ENCODE measurements around the gene SLC16A4. TPM values are rescaled to one million over a fixed set of nuclear protein-coding genes. Genes with fewer than 3 reads are reported as not detected.

Gene SLC16A4
- total RNA-seq, 4 donors from 2014 or later: 0.88 to 4.5 (median 4.2) TPM; not detected in 1

DNA sequence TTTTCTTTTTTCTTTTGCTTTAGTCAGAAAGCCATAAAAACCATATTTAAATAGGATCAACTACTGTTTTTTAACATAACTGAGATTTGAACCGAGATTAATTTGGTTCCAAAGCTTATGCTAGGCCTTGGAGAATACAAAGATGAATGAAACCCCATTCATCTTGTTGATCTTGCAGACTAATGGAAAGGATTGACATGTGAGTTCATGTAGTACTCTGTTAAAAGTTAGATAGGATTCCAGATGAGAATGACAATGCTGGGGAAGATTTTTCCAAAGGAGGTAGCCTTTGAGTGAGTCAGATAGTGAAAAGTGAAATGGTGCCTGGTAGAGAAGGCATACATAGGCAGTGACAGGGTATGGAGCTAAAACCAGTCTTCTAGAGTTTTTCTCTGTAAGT is 29.0 kb downstream of the SLC16A4 start:
- Histone ChIP-seq H3K36me3 (peaks cover 0 to 64% (median 0%) of the 10 kb centered on the region in 3 donors), H3K27me3 (no peaks in the 10 kb centered on the region), H3K4me3 (no peak overlapping the region), H3K4me1 (peaks cover 0 to 2% (median 0%) of the 10 kb centered on the region in 3 donors), H3K27ac (no peak overlapping the region), H3K9me3 (no peaks in the 10 kb centered on the region)
- no peak for TF ChIP-seq POLR2A (IDR thresholded peaks at IDR 0.05)
- TF ChIP-seq, protein P1, sequence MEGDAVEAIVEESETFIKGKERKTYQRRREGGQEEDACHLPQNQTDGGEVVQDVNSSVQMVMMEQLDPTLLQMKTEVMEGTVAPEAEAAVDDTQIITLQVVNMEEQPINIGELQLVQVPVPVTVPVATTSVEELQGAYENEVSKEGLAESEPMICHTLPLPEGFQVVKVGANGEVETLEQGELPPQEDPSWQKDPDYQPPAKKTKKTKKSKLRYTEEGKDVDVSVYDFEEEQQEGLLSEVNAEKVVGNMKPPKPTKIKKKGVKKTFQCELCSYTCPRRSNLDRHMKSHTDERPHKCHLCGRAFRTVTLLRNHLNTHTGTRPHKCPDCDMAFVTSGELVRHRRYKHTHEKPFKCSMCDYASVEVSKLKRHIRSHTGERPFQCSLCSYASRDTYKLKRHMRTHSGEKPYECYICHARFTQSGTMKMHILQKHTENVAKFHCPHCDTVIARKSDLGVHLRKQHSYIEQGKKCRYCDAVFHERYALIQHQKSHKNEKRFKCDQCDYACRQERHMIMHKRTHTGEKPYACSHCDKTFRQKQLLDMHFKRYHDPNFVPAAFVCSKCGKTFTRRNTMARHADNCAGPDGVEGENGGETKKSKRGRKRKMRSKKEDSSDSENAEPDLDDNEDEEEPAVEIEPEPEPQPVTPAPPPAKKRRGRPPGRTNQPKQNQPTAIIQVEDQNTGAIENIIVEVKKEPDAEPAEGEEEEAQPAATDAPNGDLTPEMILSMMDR (IDR thresholded peaks at IDR 0.05): no peak
- no peak for DNase-seq
- intact Hi-C loops (cut with DNase I): no loop called here
- 86 to 88% methylated on average over 1 of the region's 1 CpG for WGBS, 2 donors

DNA sequence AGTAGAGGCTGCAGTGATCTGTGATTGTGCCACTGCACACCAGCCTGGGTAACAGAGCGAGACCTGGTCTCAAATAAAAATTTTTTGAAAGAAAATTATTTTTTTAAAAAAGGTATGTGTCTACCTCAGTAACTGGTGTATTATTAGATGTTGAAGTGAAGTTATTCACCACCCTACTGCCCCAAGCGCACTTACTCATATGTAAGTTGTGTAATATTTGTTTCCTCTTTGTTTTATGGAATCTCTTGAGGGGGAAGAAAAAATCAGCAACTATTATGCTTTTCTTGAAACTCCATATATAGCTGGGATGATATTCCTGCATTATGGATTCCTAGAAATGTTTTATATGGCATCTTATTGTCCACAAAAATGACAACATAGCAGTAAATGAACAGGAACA is 30.4 kb downstream of the SLC16A4 start:
- TF ChIP-seq, protein P1 (IDR thresholded peaks at IDR 0.05): no peak
- 85 to 93% methylated on average over 2 of the region's 2 CpGs for WGBS, 2 donors
- H3K9me3 ChIP-seq: no peaks in the 10 kb centered on the region
- no peak for DNase-seq
- H3K27ac ChIP-seq: no peak overlapping the region
- intact Hi-C loops (cut with DNase I): no loop called here
- H3K4me3 ChIP-seq: no peak overlapping the region
- H3K4me1 ChIP-seq: peaks cover 0 to 13% (median 3%) of the 10 kb centered on the region in 3 donors
- no peaks in the 10 kb centered on the region for H3K27me3 ChIP-seq
- peaks cover 0 to 55% (median 0%) of the 10 kb centered on the region in 3 donors for H3K36me3 ChIP-seq

DNA sequence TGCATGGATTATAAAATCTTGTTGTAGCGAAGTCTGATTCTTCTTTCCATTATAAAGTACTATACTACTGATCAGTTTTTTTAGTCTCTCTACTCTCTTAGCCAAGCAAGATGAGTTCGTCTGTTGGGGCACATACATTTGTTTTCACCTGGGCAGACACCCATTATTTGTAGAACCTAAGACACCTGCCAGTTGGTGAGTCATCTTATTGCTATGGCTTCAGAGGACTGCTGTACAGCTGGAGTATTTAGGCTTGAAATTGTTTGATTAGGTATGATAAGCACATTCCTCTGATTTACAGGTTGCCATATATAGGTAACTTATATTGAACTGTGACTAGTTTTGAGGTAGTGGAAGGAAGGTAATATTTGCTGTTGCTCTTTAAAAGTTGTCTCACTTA is 34.4 kb downstream of the SLC16A4 start:
- peaks cover 0 to 15% (median 3%) of the 10 kb centered on the region in 3 donors for H3K4me1 ChIP-seq
- WGBS, 2 donors: 55 to 65% methylated on average over 2 of the region's 2 CpGs
- no peak overlapping the region for H3K4me3 ChIP-seq
- H3K27me3 ChIP-seq: no peaks in the 10 kb centered on the region
- no peak overlapping the region for H3K27ac ChIP-seq
- DNase-seq: no peak
- H3K9me3 ChIP-seq: no peaks in the 10 kb centered on the region
- intact Hi-C loops (cut with DNase I): no loop called here
- H3K36me3 ChIP-seq: peaks cover 0 to 38% (median 0%) of the 10 kb centered on the region in 3 donors
- TF ChIP-seq, protein P1 (IDR thresholded peaks at IDR 0.05): no peak
- TF ChIP-seq POLR2A (IDR thresholded peaks at IDR 0.05): no peak

DNA sequence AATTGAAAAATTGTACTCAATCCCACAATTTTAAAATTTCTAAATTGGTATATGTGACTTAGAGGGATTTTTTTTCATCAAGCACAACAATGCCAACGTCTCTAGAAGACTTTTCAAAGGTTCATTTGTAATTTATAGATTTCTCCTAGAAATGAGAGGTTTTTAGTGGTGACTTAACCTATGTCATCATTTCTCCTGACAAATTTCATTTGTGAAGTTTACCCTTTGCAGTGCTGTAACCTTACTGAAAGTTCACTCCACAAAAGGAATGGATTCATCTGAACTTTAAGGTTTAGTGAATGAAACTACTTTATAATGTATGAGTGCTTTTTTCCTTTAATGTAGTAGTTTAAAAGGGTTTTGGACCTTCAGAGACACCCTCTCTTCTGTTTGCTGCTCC is 35.5 kb downstream of the SLC16A4 start:
- WGBS, 2 donors: 64 to 69% methylated on average over 1 of the region's 1 CpG
- Histone ChIP-seq H3K27ac (no peak overlapping the region), H3K36me3 (peaks cover 0 to 34% (median 0%) of the 10 kb centered on the region in 3 donors), H3K27me3 (no peaks in the 10 kb centered on the region), H3K4me3 (no peak overlapping the region), H3K9me3 (no peaks in the 10 kb centered on the region), H3K4me1 (peaks cover 0 to 26% (median 6%) of the 10 kb centered on the region in 3 donors)
- TF ChIP-seq, protein P1 (IDR thresholded peaks at IDR 0.05): no peak
- TF ChIP-seq POLR2A (IDR thresholded peaks at IDR 0.05): no peak
- intact Hi-C loops (cut with DNase I): no loop called here
- no peak for DNase-seq

DNA sequence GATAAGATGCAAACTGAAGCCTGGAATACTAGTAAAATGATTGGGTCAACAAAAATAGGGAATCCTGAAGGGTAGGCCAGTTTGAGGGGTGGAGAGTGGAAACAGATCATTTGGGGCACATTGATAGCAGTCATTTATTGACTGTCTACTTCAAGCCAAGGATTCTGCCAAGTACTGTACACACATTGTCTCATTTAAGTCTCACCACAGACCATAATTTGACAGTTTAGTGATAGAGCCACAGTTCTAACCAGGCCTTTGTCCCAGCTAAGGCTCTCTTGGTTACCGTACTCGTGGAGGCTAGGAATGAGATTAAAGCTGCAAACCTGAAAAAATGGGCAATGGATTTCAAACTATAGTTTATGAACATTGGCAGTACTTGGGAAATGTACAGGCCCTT is 40.5 kb downstream of the SLC16A4 start:
- Histone ChIP-seq H3K4me3 (no peak overlapping the region), H3K27ac (no peak overlapping the region), H3K9me3 (no peaks in the 10 kb centered on the region), H3K4me1 (peaks cover 0 to 62% (median 24%) of the 10 kb centered on the region in 3 donors), H3K36me3 (peaks cover 0 to 34% (median 0%) of the 10 kb centered on the region in 3 donors), H3K27me3 (no peaks in the 10 kb centered on the region)
- TF ChIP-seq, protein P1 (IDR thresholded peaks at IDR 0.05): no peak
- no peak for TF ChIP-seq POLR2A (IDR thresholded peaks at IDR 0.05)
- WGBS, 2 donors: 94 to 95% methylated on average over 2 of the region's 2 CpGs
- intact Hi-C loops (cut with DNase I): no loop called here
- no peak for DNase-seq
